ENCODE data around the gene CEP152.

CEP152 gene

GRCh38 chr15:48774484-48774883 is 36.4 kb downstream of the CEP152 start:
- no peak for DNase-seq (ENCODE audit: low read depth, low spot score)
- no peak for TF ChIP-seq POLR2AphosphoS5 (IDR thresholded peaks at IDR 0.05; ENCODE audit: borderline replicate concordance, low read depth, low read length)
- TF ChIP-seq FOXP2 (optimal IDR thresholded peaks at IDR 0.05; ENCODE audit: control extremely low read depth, extremely low read length, insufficient read depth) = no peak
- TF ChIP-seq EZH2 (IDR thresholded peaks at IDR 0.05) = no peak
- H3K9ac ChIP-seq (ENCODE audit: insufficient read length) = no peak overlapping the region
- peaks cover 44% of the 10 kb centered on the region for H3K36me3 ChIP-seq (ENCODE audit: insufficient read depth, low read length)
- no peak overlapping the region for H3K27ac ChIP-seq
- H3K4me3 ChIP-seq = no peak overlapping the region
- H3K9me3 ChIP-seq (ENCODE audit: low read depth, low read length) = no peaks in the 10 kb centered on the region

GRCh38 chr15:48766196-48766595 is 44.7 kb downstream of the CEP152 start:
- H3K4me3 ChIP-seq = no peak overlapping the region
- no peaks in the 10 kb centered on the region for H3K9me3 ChIP-seq (ENCODE audit: low read depth, low read length)
- H3K9ac ChIP-seq (ENCODE audit: insufficient read length) = no peak overlapping the region
- H3K27ac ChIP-seq = no peak overlapping the region
- TF ChIP-seq POLR2AphosphoS5 (IDR thresholded peaks at IDR 0.05; ENCODE audit: borderline replicate concordance, low read depth, low read length) (no peak), EZH2 (IDR thresholded peaks at IDR 0.05) (no peak), FOXP2 (optimal IDR thresholded peaks at IDR 0.05; ENCODE audit: control extremely low read depth, extremely low read length, insufficient read depth) (no peak)
- no peak for DNase-seq (ENCODE audit: low read depth, low spot score)
- H3K36me3 ChIP-seq (ENCODE audit: insufficient read depth, low read length) = peaks cover 66% of the 10 kb centered on the region

GRCh38 chr15:48765022-48765421 is 45.8 kb downstream of the CEP152 start:
- no peaks in the 10 kb centered on the region for H3K9me3 ChIP-seq (ENCODE audit: low read depth, low read length)
- H3K27ac ChIP-seq = no peak overlapping the region
- no peak overlapping the region for H3K4me3 ChIP-seq
- peaks cover 62% of the 10 kb centered on the region for H3K36me3 ChIP-seq (ENCODE audit: insufficient read depth, low read length)
- H3K9ac ChIP-seq (ENCODE audit: insufficient read length) = no peak overlapping the region
- TF ChIP-seq POLR2AphosphoS5 (IDR thresholded peaks at IDR 0.05; ENCODE audit: borderline replicate concordance, low read depth, low read length) (no peak), FOXP2 (optimal IDR thresholded peaks at IDR 0.05; ENCODE audit: control extremely low read depth, extremely low read length, insufficient read depth) (no peak), EZH2 (IDR thresholded peaks at IDR 0.05) (no peak)
- DNase-seq (ENCODE audit: low read depth, low spot score) = no peak

- Histone ChIP-seq H3K4me3 (no peak overlapping the region), H3K9ac (ENCODE audit: insufficient read length) (no peak overlapping the region), H3K9me3 (ENCODE audit: low read depth, low read length) (no peaks in the 10 kb centered on the region), H3K27ac (no peak overlapping the region), H3K36me3 (ENCODE audit: insufficient read depth, low read length) (peaks cover 57% of the 10 kb centered on the region)
- no peak for TF ChIP-seq FOXP2 (optimal IDR thresholded peaks at IDR 0.05; ENCODE audit: control extremely low read depth, extremely low read length, insufficient read depth)
- TF ChIP-seq EZH2 (IDR thresholded peaks at IDR 0.05) = no peak
- TF ChIP-seq POLR2AphosphoS5 (IDR thresholded peaks at IDR 0.05; ENCODE audit: borderline replicate concordance, low read depth, low read length) = no peak
- no peak for DNase-seq (ENCODE audit: low read depth, low spot score)
These were observed 49.3 kb downstream of the CEP152 start for GRCh38 chr15:48761393-48762158.

DNA sequence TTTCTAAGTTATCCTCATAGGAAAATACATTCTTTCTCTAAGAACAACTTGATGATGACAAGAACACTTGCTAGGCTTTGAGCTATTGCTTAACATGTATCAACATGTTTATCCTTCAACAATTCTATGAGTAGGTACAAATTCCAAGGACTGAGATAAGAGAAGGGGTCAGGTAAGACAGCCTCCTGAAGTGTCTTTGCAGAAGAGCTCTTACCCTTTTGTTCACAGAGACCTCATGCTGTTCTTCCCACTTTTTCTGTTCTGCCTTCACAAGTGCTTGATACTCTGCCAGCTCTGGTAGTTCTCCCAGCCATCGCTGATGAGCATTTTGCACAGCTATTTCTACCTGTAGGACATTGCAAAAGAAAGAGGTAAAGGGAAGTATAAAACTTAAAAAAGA is 50.9 kb downstream of the CEP152 start:
- Histone ChIP-seq H3K36me3 (ENCODE audit: insufficient read depth, low read length) (peaks cover 62% of the 10 kb centered on the region), H3K9ac (ENCODE audit: insufficient read length) (no peak overlapping the region), H3K4me3 (no peak overlapping the region), H3K9me3 (ENCODE audit: low read depth, low read length) (no peaks in the 10 kb centered on the region), H3K27ac (no peak overlapping the region)
- TF ChIP-seq POLR2AphosphoS5 (IDR thresholded peaks at IDR 0.05; ENCODE audit: borderline replicate concordance, low read depth, low read length) = no peak
- no peak for DNase-seq (ENCODE audit: low read depth, low spot score)

GRCh38 chr15:48757661-48758060 is 53.2 kb downstream of the CEP152 start:
- Histone ChIP-seq H3K9ac (ENCODE audit: insufficient read length) (no peak overlapping the region), H3K4me3 (no peak overlapping the region), H3K36me3 (ENCODE audit: insufficient read depth, low read length) (peaks cover 61% of the 10 kb centered on the region), H3K27ac (no peak overlapping the region), H3K9me3 (ENCODE audit: low read depth, low read length) (no peaks in the 10 kb centered on the region)
- DNase-seq (ENCODE audit: low read depth, low spot score) = no peak
- TF ChIP-seq EZH2 (IDR thresholded peaks at IDR 0.05) (no peak), POLR2AphosphoS5 (IDR thresholded peaks at IDR 0.05; ENCODE audit: borderline replicate concordance, low read depth, low read length) (no peak), FOXP2 (optimal IDR thresholded peaks at IDR 0.05; ENCODE audit: control extremely low read depth, extremely low read length, insufficient read depth) (no peak)

GRCh38 chr15:48754011-48754410 is 56.9 kb downstream of the CEP152 start:
- Histone ChIP-seq H3K36me3 (ENCODE audit: insufficient read depth, low read length) (peaks cover 54% of the 10 kb centered on the region), H3K27ac (no peak overlapping the region), H3K9ac (ENCODE audit: insufficient read length) (no peak overlapping the region)

GRCh38 chr15:48751595-48751994 is 59.3 kb downstream of the CEP152 start:
- no peak for DNase-seq (ENCODE audit: low read depth, low spot score)

More at GRCh38 chr15:48754011-48754410, 56.9 kb downstream of the CEP152 start:
- TF ChIP-seq FOXP2 (optimal IDR thresholded peaks at IDR 0.05; ENCODE audit: control extremely low read depth, extremely low read length, insufficient read depth) = no peak
- TF ChIP-seq EZH2 (IDR thresholded peaks at IDR 0.05) = no peak
- TF ChIP-seq POLR2AphosphoS5 (IDR thresholded peaks at IDR 0.05; ENCODE audit: borderline replicate concordance, low read depth, low read length) = no peak
- Histone ChIP-seq H3K9me3 (ENCODE audit: low read depth, low read length) (no peaks in the 10 kb centered on the region), H3K4me3 (no peak overlapping the region)
- DNase-seq (ENCODE audit: low read depth, low spot score) = no peak

GRCh38 chr15:48748535-48748934 is 62.3 kb downstream of the CEP152 start:
- no peak overlapping the region for H3K27ac ChIP-seq
- peaks cover 67% of the 10 kb centered on the region for H3K36me3 ChIP-seq (ENCODE audit: insufficient read depth, low read length)
- no peaks in the 10 kb centered on the region for H3K9me3 ChIP-seq (ENCODE audit: low read depth, low read length)
- DNase-seq (ENCODE audit: low read depth, low spot score) = no peak
- H3K4me3 ChIP-seq = no peak overlapping the region
- no peak overlapping the region for H3K9ac ChIP-seq (ENCODE audit: insufficient read length)
- TF ChIP-seq EZH2 (IDR thresholded peaks at IDR 0.05) = no peak
- no peak for TF ChIP-seq POLR2AphosphoS5 (IDR thresholded peaks at IDR 0.05; ENCODE audit: borderline replicate concordance, low read depth, low read length)
- no peak for TF ChIP-seq FOXP2 (optimal IDR thresholded peaks at IDR 0.05; ENCODE audit: control extremely low read depth, extremely low read length, insufficient read depth)

More at GRCh38 chr15:48751595-48751994, 59.3 kb downstream of the CEP152 start:
- TF ChIP-seq POLR2AphosphoS5 (IDR thresholded peaks at IDR 0.05; ENCODE audit: borderline replicate concordance, low read depth, low read length) (no peak), EZH2 (IDR thresholded peaks at IDR 0.05) (no peak), FOXP2 (optimal IDR thresholded peaks at IDR 0.05; ENCODE audit: control extremely low read depth, extremely low read length, insufficient read depth) (no peak)
- Histone ChIP-seq H3K4me3 (no peak overlapping the region), H3K27ac (no peak overlapping the region), H3K9ac (ENCODE audit: insufficient read length) (no peak overlapping the region), H3K9me3 (ENCODE audit: low read depth, low read length) (no peaks in the 10 kb centered on the region), H3K36me3 (ENCODE audit: insufficient read depth, low read length) (peaks cover 68% of the 10 kb centered on the region)

Measured in SK-N-MC (cell line).